ENCODE data around the gene APOC4.
A peak's percentile ranks its signal among the peaks of the same experiment; 100 is the strongest.
"Not testable (repeated sequence)": the region's sequence is repeated elsewhere in the genome, so short reads cannot be mapped to it uniquely, and the experiment has no call there.

The APOC4 gene

GRCh38 chr19:44942067-44942571, at the start of gene APOC4:
Gene APOC4, plus strand, starts transcription at chr19:44942237. Its CDS starts 41 bp downstream, at chr19:44942278.
- DNase-seq, result no peak

- DNase-seq, result no peak
Observed at GRCh38 chr19:44892932-44893331, 49.1 kb upstream of the APOC4 start.

GRCh38 chr19:44893332-44894051, 48.5 kb upstream of the APOC4 start:
- DNase-seq, result no peak

GRCh38 chr19:44894052-44894400, 48.0 kb upstream of the APOC4 start:
- DNase-seq, result no peak

- DNase-seq, result no peak
Observed at GRCh38 chr19:44894946-44895345, 47.1 kb upstream of the APOC4 start.

GRCh38 chr19:44897835-44898234, 44.2 kb upstream of the APOC4 start:
- no peak for DNase-seq

- DNase-seq, result no peak
Observed at GRCh38 chr19:44900328-44901244, 41.5 kb upstream of the APOC4 start.

GRCh38 chr19:44903216-44903601, 38.8 kb upstream of the APOC4 start:
- no peak for DNase-seq

GRCh38 chr19:44903602-44904425, 38.2 kb upstream of the APOC4 start:
- peak; percentile 86 for DNase-seq

GRCh38 chr19:44904426-44904994, 37.5 kb upstream of the APOC4 start:
- DNase-seq, result no peak

- no peak for DNase-seq
Observed at GRCh38 chr19:44905437-44906160, 36.4 kb upstream of the APOC4 start, which contains the start of gene APOE. Gene APOE, plus strand, starts transcription at chr19:44905796. Its CDS starts 829 bp downstream, at chr19:44906625.

- no peak for DNase-seq
Observed at GRCh38 chr19:44907613-44908012, 34.4 kb upstream of the APOC4 start.

- DNase-seq, result no peak
Observed at GRCh38 chr19:44908074-44908835, 33.8 kb upstream of the APOC4 start.

GRCh38 chr19:44908836-44909261, 33.2 kb upstream of the APOC4 start:
- DNase-seq, result no peak

GRCh38 chr19:44909775-44910174, 32.3 kb upstream of the APOC4 start:
- no peak for DNase-seq

GRCh38 chr19:44911896-44912295, 30.1 kb upstream of the APOC4 start:
- DNase-seq, result not testable (repeated sequence)

GRCh38 chr19:44912854-44913253, 29.2 kb upstream of the APOC4 start:
- DNase-seq, result no peak

GRCh38 chr19:44913512-44914432, 28.3 kb upstream of the APOC4 start:
- DNase-seq, result not testable (repeated sequence)

- peak; percentile 75 for DNase-seq
Observed at GRCh38 chr19:44914433-44915206, 27.4 kb upstream of the APOC4 start, which contains the start of gene APOC1. Gene APOC1, plus strand, starts transcription at chr19:44914608. Its CDS starts 284 bp downstream, at chr19:44914892.
